ENCODE measurements around the gene INSRR. TPM values are rescaled to one million over a fixed set of nuclear protein-coding genes. Genes with fewer than 3 reads are reported as not detected.

Gene INSRR
- total RNA-seq, 4 donors from 2014 or later: under 0.01 to 0.60 (median 0.20) TPM

GRCh38 chr1:156847591-156848460 is 11.1 kb downstream of the INSRR start:
- no peak overlapping the region for H3K27ac ChIP-seq
- DNase-seq (ENCODE audit: low spot score in 2 of 2): no peak
- H3K27me3 ChIP-seq: peaks cover 0 to 74% of the 10 kb centered on the region in 2 donors
- no peaks in the 10 kb centered on the region for H3K9me3 ChIP-seq
- no peaks in the 10 kb centered on the region for H3K36me3 ChIP-seq
- H3K4me3 ChIP-seq: no peak overlapping the region
- peaks cover 0 to 30% (median 0%) of the 10 kb centered on the region in 4 donors for H3K4me1 ChIP-seq
- 61 to 62% methylated on average over 7 of the region's 7 CpGs for WGBS, 2 donors
- TF ChIP-seq CTCF (IDR thresholded peaks at IDR 0.05) (no peak), POLR2A (IDR thresholded peaks at IDR 0.05) (no peak), EP300 (IDR thresholded peaks at IDR 0.05) (no peak)

- Histone ChIP-seq H3K27ac (no peak overlapping the region), H3K9me3 (no peaks in the 10 kb centered on the region), H3K27me3 (peaks cover 0 to 82% of the 10 kb centered on the region in 2 donors), H3K4me1 (peaks cover 0 to 22% (median 0%) of the 10 kb centered on the region in 4 donors), H3K4me3 (no peak overlapping the region), H3K36me3 (no peaks in the 10 kb centered on the region)
- TF ChIP-seq EP300 (IDR thresholded peaks at IDR 0.05) (no peak), CTCF (IDR thresholded peaks at IDR 0.05) (no peak), POLR2A (IDR thresholded peaks at IDR 0.05) (no peak)
- DNase-seq (ENCODE audit: low spot score in 2 of 2): no peak
- WGBS, 2 donors: 78 to 89% methylated on average over 4 to 5 of the region's 5 CpGs
Measured at GRCh38 chr1:156846643-156847042, 12.3 kb downstream of the INSRR start.

GRCh38 chr1:156845953-156846545 is 12.9 kb downstream of the INSRR start:
- DNase-seq (ENCODE audit: low spot score in 2 of 2): no peak
- WGBS, 2 donors: 62 to 65% methylated on average over 17 to 18 of the region's 18 CpGs
- H3K4me1 ChIP-seq: peaks cover 0 to 22% (median 0%) of the 10 kb centered on the region in 4 donors
- H3K27me3 ChIP-seq: peaks cover 0 to 84% of the 10 kb centered on the region in 2 donors
- no peaks in the 10 kb centered on the region for H3K36me3 ChIP-seq
- no peak overlapping the region for H3K27ac ChIP-seq
- TF ChIP-seq EP300 (IDR thresholded peaks at IDR 0.05): no peak
- H3K4me3 ChIP-seq: no peak overlapping the region
- H3K9me3 ChIP-seq: no peaks in the 10 kb centered on the region

GRCh38 chr1:156845055-156845952 is 13.6 kb downstream of the INSRR start:
- Histone ChIP-seq H3K4me1 (peaks cover 0 to 22% (median 0%) of the 10 kb centered on the region in 4 donors), H3K27ac (no peak overlapping the region), H3K9me3 (no peaks in the 10 kb centered on the region), H3K36me3 (no peaks in the 10 kb centered on the region), H3K4me3 (no peak overlapping the region), H3K27me3 (peaks cover 0 to 84% of the 10 kb centered on the region in 2 donors)
- no peak for TF ChIP-seq POLR2A (IDR thresholded peaks at IDR 0.05)
- no peak for TF ChIP-seq CTCF (IDR thresholded peaks at IDR 0.05)
- TF ChIP-seq EP300 (IDR thresholded peaks at IDR 0.05): no peak
- WGBS, 2 donors: 13 to 26% methylated on average over 38 to 41 of the region's 69 CpGs
- DNase-seq (ENCODE audit: low spot score in 2 of 2): no peak

- H3K27me3 ChIP-seq: peaks cover 0 to 84% of the 10 kb centered on the region in 2 donors
- TF ChIP-seq EP300 (IDR thresholded peaks at IDR 0.05) (no peak), POLR2A (IDR thresholded peaks at IDR 0.05) (no peak), CTCF (IDR thresholded peaks at IDR 0.05) (no peak)
Measured at GRCh38 chr1:156844638-156845037, 14.3 kb downstream of the INSRR start.

More at GRCh38 chr1:156844638-156845037, 14.3 kb downstream of the INSRR start:
- H3K4me3 ChIP-seq: no peak overlapping the region
- no peak overlapping the region for H3K27ac ChIP-seq
- WGBS, 2 donors: 37 to 38% methylated on average over 14 of the region's 14 CpGs
- peaks cover 0 to 22% (median 0%) of the 10 kb centered on the region in 4 donors for H3K4me1 ChIP-seq
- no peaks in the 10 kb centered on the region for H3K36me3 ChIP-seq
- DNase-seq (ENCODE audit: low spot score in 2 of 2): no peak
- no peaks in the 10 kb centered on the region for H3K9me3 ChIP-seq
